H1 (cell line): ENCODE results near the gene IGF2BP3. TPM values are rescaled to one million over a fixed set of nuclear protein-coding genes. Genes with fewer than 3 reads are reported as not detected.

Experiments
- CTCF ChIA-PET: fragments of 300-600 bp; sonication (Branson Sonifier 250); formaldehyde crosslinking; loops from one replicate; lab custom pipeline; 2021; ENCODE audit not compliant: partially characterized antibody; lab: Charles Lee
- POLR2A ChIA-PET: fragments of 300-600 bp; sonication (Branson Sonifier 250); formaldehyde crosslinking; loops from one replicate; lab custom pipeline; 2021; ENCODE audit warnings: inconsistent platforms; ENCODE audit not compliant: partially characterized antibody; lab: Charles Lee
- DNase-seq, 2 experiments: peaks; one replicate each; pipeline versions ENCODE4 v3.0.0 to v3.0.0-alpha.2; 2010 to 2022; ENCODE audit warnings: low spot score in 2 of 2, low read depth in 1 of 2, mixed read lengths in 1 of 2
- FAIRE-seq: peaks from 2 replicates; lab custom pipeline; 2011; peaks lifted over from hg19 to GRCh38; lab: Jason Lieb, UNC
- H2AFZ ChIP-seq: 2 replicates; pipeline ENCODE4 v1.8.1; 2012; ENCODE audit warnings: low read length, inconsistent platforms
- H2AK5ac ChIP-seq: 2 replicates; pipeline ENCODE4 v1.6.1; 2013; ENCODE audit warnings: low read depth, low read length
- H2BK120ac ChIP-seq: replicated peaks from 2 replicates; pipeline ENCODE3; 2013; ENCODE audit warnings: low read depth, low read length, inconsistent platforms
- H2BK12ac ChIP-seq: 2 replicates; pipeline ENCODE4 v1.6.1; 2013; ENCODE audit warnings: low read depth, low read length
- H2BK15ac ChIP-seq: 2 replicates; pipeline ENCODE4 v1.6.1; 2013; ENCODE audit warnings: low read length
- H2BK20ac ChIP-seq: 2 replicates; pipeline ENCODE4 v1.6.1; 2013; ENCODE audit warnings: low read length
- H2BK5ac ChIP-seq: 2 replicates; pipeline ENCODE4 v1.6.1; 2013; ENCODE audit warnings: low read depth, low read length
- H3K14ac ChIP-seq: 2 replicates; pipeline ENCODE4 v1.6.1; 2013; ENCODE audit warnings: inconsistent platforms; ENCODE audit not compliant: insufficient read length
- H3K18ac ChIP-seq: 2 replicates; pipeline ENCODE4 v1.6.1; 2013; ENCODE audit warnings: low read length; ENCODE audit errors: extremely low read depth
- H3K23ac ChIP-seq: 2 replicates; pipeline ENCODE4 v1.6.1; 2013; ENCODE audit warnings: inconsistent platforms; ENCODE audit not compliant: insufficient read length
- H3K23me2 ChIP-seq: 2 replicates; pipeline ENCODE4 v1.6.1; 2013; ENCODE audit warnings: low read depth, low read length
- H3K27ac ChIP-seq: 2 replicates; pipeline ENCODE4 v1.6.1; 2011; ENCODE audit warnings: low read depth, low read length, inconsistent platforms
- H3K27me3 ChIP-seq, 4 experiments: replicated peaks in 1 of 4; 1 replicate in 1 of 4; 2 replicates in 3 of 4; pipeline versions ENCODE4 v1.6.1 to v1.8.1; 2011 to 2013; ENCODE audit warnings: low read length in 3 of 4, mild to moderate bottlenecking in 3 of 4, inconsistent platforms in 2 of 4, mixed read lengths in 2 of 4, moderate library complexity in 1 of 4; ENCODE audit not compliant: control insufficient read depth in 3 of 4, insufficient read depth in 3 of 4; ENCODE audit errors: extremely low read depth in 1 of 4
- H3K36me3 ChIP-seq, 4 experiments: 2 replicates each; pipeline versions ENCODE4 v1.6.1 to v1.8.1; 2011 to 2013; ENCODE audit warnings: mild to moderate bottlenecking in 4 of 4, low read length in 3 of 4, moderate library complexity in 2 of 4, control low read depth in 1 of 4, inconsistent platforms in 1 of 4; ENCODE audit not compliant: insufficient read depth in 4 of 4, control insufficient read depth in 2 of 4
- H3K4ac ChIP-seq: replicated peaks from 2 replicates; pipeline ENCODE3; 2013; ENCODE audit warnings: low read length, low read depth, mixed read lengths, inconsistent platforms; ENCODE audit not compliant: insufficient read length
- H3K4me1 ChIP-seq, 4 experiments: replicated peaks in 1 of 4; 1 replicate in 1 of 4; 2 replicates in 3 of 4; pipeline versions ENCODE4 v1.6.1 to v1.8.1; 2011 to 2013; ENCODE audit warnings: low read length in 3 of 4, inconsistent platforms in 2 of 4, mixed read lengths in 1 of 4; ENCODE audit not compliant: insufficient read depth in 4 of 4, control insufficient read depth in 3 of 4
- H3K4me2 ChIP-seq, 2 experiments: 2 replicates each; pipeline versions ENCODE4 v1.6.1 to v1.8.1; 2011 to 2013; ENCODE audit warnings: low read depth in 2 of 2, low read length in 2 of 2, control low read depth in 1 of 2, inconsistent platforms in 1 of 2, mild to moderate bottlenecking in 1 of 2; ENCODE audit not compliant: insufficient read depth in 1 of 2
- H3K4me3 ChIP-seq, 4 experiments: fragments of 200-600, 300-600 bp in 1 of 4; sonication (generic), shearing (Covaris generic), sonication (Bioruptor Twin) in 1 of 4; 2 replicates each; pipeline versions ENCODE4 v1.5.1 to v1.8.1; 2011 to 2016; ENCODE audit warnings: low read length in 4 of 4, low read depth in 3 of 4, control low read depth in 2 of 4, inconsistent platforms in 2 of 4, mild to moderate bottlenecking in 2 of 4, mixed read lengths in 1 of 4, moderate library complexity in 1 of 4; ENCODE audit not compliant: insufficient read depth in 2 of 4; ENCODE audit errors: extremely low read depth in 1 of 4
- H3K56ac ChIP-seq: replicated peaks from 2 replicates; pipeline ENCODE3; 2013; ENCODE audit warnings: low read depth, mild to moderate bottlenecking, mixed read lengths, low read length, inconsistent platforms; ENCODE audit not compliant: insufficient read length
- H3K79me1 ChIP-seq: 2 replicates; pipeline ENCODE4 v1.6.1; 2013; ENCODE audit warnings: low read depth, low read length, control low read depth
- H3K79me2 ChIP-seq, 2 experiments: 2 replicates each; pipeline versions ENCODE4 v1.6.1 to v1.8.1; 2012 to 2013; ENCODE audit warnings: low read length in 2 of 2, mild to moderate bottlenecking in 2 of 2, inconsistent platforms in 1 of 2; ENCODE audit not compliant: insufficient read depth in 2 of 2, control insufficient read depth in 1 of 2
- H3K9ac ChIP-seq, 4 experiments: replicated peaks in 1 of 4; 1 replicate in 1 of 4; 2 replicates in 3 of 4; pipeline versions ENCODE4 v1.6.1 to v1.8.1; 2011 to 2013; ENCODE audit warnings: low read depth in 3 of 4, low read length in 3 of 4, control low read depth in 2 of 4, mild to moderate bottlenecking in 2 of 4, moderate library complexity in 2 of 4, inconsistent platforms in 1 of 4; ENCODE audit errors: extremely low read depth in 1 of 4
- H3K9me3 ChIP-seq, 2 experiments: 2 replicates each; pipeline versions ENCODE4 v1.6.1 to v1.8.1; 2012 to 2013; ENCODE audit warnings: mild to moderate bottlenecking in 2 of 2, moderate library complexity in 2 of 2, control low read depth in 1 of 2, inconsistent platforms in 1 of 2, low read depth in 1 of 2, low read length in 1 of 2, mixed read lengths in 1 of 2; ENCODE audit not compliant: insufficient read depth in 2 of 2
- H4K20me1 ChIP-seq, 2 experiments: replicated peaks in 1 of 2; 2 replicates each; pipeline versions ENCODE3 to v1.8.1; 2011 to 2013; ENCODE audit warnings: inconsistent platforms in 2 of 2, low read length in 2 of 2, mild to moderate bottlenecking in 1 of 2; ENCODE audit not compliant: insufficient read depth in 2 of 2, control insufficient read depth in 1 of 2
- H4K5ac ChIP-seq: 2 replicates; pipeline ENCODE4 v1.6.1; 2013; ENCODE audit warnings: low read length, low read depth, mixed read lengths, inconsistent platforms; ENCODE audit not compliant: insufficient read length
- H4K8ac ChIP-seq: 2 replicates; pipeline ENCODE4 v1.8.0; 2013; ENCODE audit warnings: mild to moderate bottlenecking, moderate library complexity, low read length, inconsistent platforms; ENCODE audit not compliant: insufficient read depth; ENCODE audit errors: extremely low read depth
- H4K91ac ChIP-seq: replicated peaks from 2 replicates; pipeline ENCODE3; 2013; ENCODE audit warnings: low read length, mixed read lengths, inconsistent platforms; ENCODE audit not compliant: insufficient read length
- FOSL1 ChIP-seq: IDR thresholded peaks from 2 replicates; pipeline ENCODE4 v1.6.1; 2011; ENCODE audit warnings: mild to moderate bottlenecking, low read depth, low read length, moderate library complexity; ENCODE audit not compliant: insufficient read depth
- MAFK ChIP-seq: IDR thresholded peaks from 2 replicates; pipeline ENCODE4 v1.6.1; 2012; ENCODE audit warnings: low read depth, mild to moderate bottlenecking, improper control_type of control experiment, low read length
- SUZ12 ChIP-seq: fragments of 200-600 bp; sonication (generic); IDR thresholded peaks from 2 replicates; pipeline ENCODE4 v1.6.1; 2012; ENCODE audit warnings: mild to moderate bottlenecking, inconsistent platforms, low read length, moderate library complexity, mixed read lengths
- WGBS, 2 experiments: shearing (Covaris generic) in 1 of 2; methylation state at CpG; one replicate each; pipeline versions ENCODE4 v1.1.6 to v1.1.7; 2013 to 2015; ENCODE audit warnings: low lambda C conversion rate in 2 of 2, mixed read lengths in 2 of 2, inconsistent platforms in 1 of 2, low coverage in 1 of 2, missing lambda C conversion rate in 1 of 2; ENCODE audit not compliant: insufficient replicate concordance in 2 of 2, insufficient coverage in 1 of 2, insufficient read length in 1 of 2; ENCODE audit errors: extremely low coverage in 1 of 2, missing lambda C conversion rate in 1 of 2; 5-methylcytosine and 5-hydroxymethylcytosine counted together
- polyA plus RNA-seq, 7 experiments: library from polyadenylated mRNA; depleted of rRNA in 3 of 7; stranded (reverse) in 5 of 7; unstranded in 2 of 7; fragments of >200 nt in 5 of 7; fragments of 200-250 nt in 2 of 7; gene quantifications; 1 replicate in 5 of 7; 2 replicates in 1 of 7; 4 replicates in 1 of 7; pipeline versions ENCODE4 v1.2.1 to v1.2.3, GENCODE V29; 2011 to 2013; ENCODE audit warnings: missing spikeins in 2 of 7, mixed read lengths in 2 of 7
- total RNA-seq: library from RNA; stranded (reverse); fragmentation: NEBNext Ultra II Directional; extraction: Animal tissue kit (Norgen Biotek cat#: 25700); gene quantifications from 2 replicates; pipeline ENCODE4 v1.2.1, GENCODE V29; 2021

Gene IGF2BP3
- total and polyA plus RNA-seq, 2 of the 8 experiments (the other 6 are each of a cell fraction or from before 2014, with no cell fraction given) = 66.3 to 193 TPM

DNA sequence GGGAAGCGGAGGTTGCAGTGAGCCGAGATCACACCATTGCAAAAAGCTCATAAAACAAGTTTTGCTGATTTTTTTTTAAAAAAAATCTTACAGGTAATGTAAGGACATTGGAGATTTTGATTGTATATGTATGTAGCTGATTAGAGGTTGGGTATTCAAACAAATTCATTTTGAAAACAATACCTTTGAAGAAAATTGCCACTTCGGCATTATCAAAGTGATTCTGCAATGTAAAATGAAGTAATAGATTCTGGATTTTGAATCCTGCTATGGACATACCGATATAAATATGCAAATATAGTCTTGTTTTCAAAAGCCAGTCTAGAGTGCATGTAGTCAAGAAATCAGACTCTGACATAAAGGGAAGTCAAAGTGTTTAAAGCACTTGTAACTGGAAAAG is 12.4 kb upstream of the IGF2BP3 start:
- Histone ChIP-seq H2BK20ac (no peak overlapping the region), H2BK5ac (no peak overlapping the region), H3K36me3 (no peaks in the 10 kb centered on the region; a peak in 2 of 8 replicates), H3K4me1 (peaks cover 0 to 4% (median 3%) of the 10 kb centered on the region in 4 experiments; a peak in 4 of 7 replicates), H2BK15ac (no peak overlapping the region)
- FAIRE-seq = no peak
- CTCF ChIA-PET = interaction anchor here (0.6 kb wide), 1 partner anchor 45 kb away, joined by 5 read pairs; no protein-coding TSS in a partner anchor
- no peak for TF ChIP-seq SUZ12
- TF ChIP-seq MAFK = no peak
- TF ChIP-seq FOSL1 = no peak
- TF ChIP-seq, all 59 proteins: peak for 0
- Histone ChIP-seq H3K9ac (no peak overlapping the region), H4K91ac (no peak overlapping the region), H4K5ac (no peak overlapping the region), H3K4me2 (no peak overlapping the region), H3K9me3 (no peaks in the 10 kb centered on the region), H2AK5ac (no peak overlapping the region), H3K14ac (no peak overlapping the region), H3K27me3 (no peaks in the 10 kb centered on the region), H3K4ac (no peak overlapping the region), H4K8ac (no peak overlapping the region), H4K20me1 (no peaks in the 10 kb centered on the region), H2BK12ac (no peak overlapping the region), H2AFZ (no peak overlapping the region), H3K56ac (no peak overlapping the region), H2BK120ac (no peak overlapping the region), H3K4me3 (no peak overlapping the region), H3K27ac (no peak overlapping the region), H3K79me2 (peaks cover 0 to 28% of the 10 kb centered on the region in 2 experiments; a peak in 2 of 4 replicates), H3K18ac (no peak overlapping the region), H3K79me1 (no peaks in the 10 kb centered on the region), H3K23me2 (no peaks in the 10 kb centered on the region), H3K23ac (no peak overlapping the region)
- 95% methylated on average over 4 of the region's 4 CpGs; no CpG with 5 or more reads in 1 of the 2 experiments for WGBS, 2 experiments
- no peak for DNase-seq
- POLR2A ChIA-PET = interaction anchor here (1.2 to 6.8 kb wide), 4 partner anchors 8 to 18 kb away, joined by 3 to 68 read pairs (median 4); no protein-coding TSS in a partner anchor
